ENCODE data around the gene CBL.

GRCh38 chr11:119343726-119344125, 137.6 kb downstream of the CBL start:
- TF ChIP-seq CTCF (conservative IDR thresholded peaks at IDR 0.05; ENCODE audit: low read length) (no peak), EZH2phosphoT487 (IDR thresholded peaks at IDR 0.05; ENCODE audit: borderline replicate concordance, low read depth, low read length) (no peak)
